Liver (tissue), 9 donors: ENCODE data around the gene DDI1. TPM values are rescaled to one million over a fixed set of nuclear protein-coding genes. Genes with fewer than 3 reads are reported as not detected.

Source experiments
- DNase-seq: peaks from one replicate; pipeline ENCODE4 v3.0.0-alpha.2; 2017; ENCODE audit warnings: low spot score
- H3K27ac ChIP-seq, 2 donors: one replicate each; pipeline ENCODE4 v1.7.0; 2013; ENCODE audit warnings: inconsistent platforms in 2 of 2, low read length in 2 of 2, control low read depth in 1 of 2, low read depth in 1 of 2, mild to moderate bottlenecking in 1 of 2
- H3K27me3 ChIP-seq, 4 donors: one replicate each; pipeline versions ENCODE4 v1.6.1 to v1.7.0; 2013; ENCODE audit warnings: low read length in 3 of 4, inconsistent platforms in 1 of 4, mild to moderate bottlenecking in 1 of 4, moderate library complexity in 1 of 4; ENCODE audit not compliant: control insufficient read depth in 4 of 4, insufficient read depth in 4 of 4
- H3K36me3 ChIP-seq, 4 donors: one replicate each; pipeline versions ENCODE4 v1.6.1 to v1.7.0; 2013; ENCODE audit warnings: low read length in 3 of 4, mild to moderate bottlenecking in 3 of 4, low read depth in 1 of 4, moderate library complexity in 1 of 4; ENCODE audit not compliant: control insufficient read depth in 4 of 4, insufficient read depth in 3 of 4
- H3K4me1 ChIP-seq, 4 donors: one replicate each; pipeline versions ENCODE4 v1.6.1 to v1.7.0; 2013; ENCODE audit warnings: low read length in 3 of 4, mild to moderate bottlenecking in 3 of 4, moderate library complexity in 1 of 4; ENCODE audit not compliant: control insufficient read depth in 4 of 4, insufficient read depth in 4 of 4
- H3K4me3 ChIP-seq, 3 donors: one replicate each; pipeline versions ENCODE4 v1.6.1 to v1.7.0; 2013; ENCODE audit warnings: low read length in 3 of 3, control low read depth in 1 of 3, low read depth in 1 of 3, mild to moderate bottlenecking in 1 of 3
- H3K9ac ChIP-seq, 2 donors: one replicate each; pipeline ENCODE4 v1.7.0; 2013; ENCODE audit warnings: low read length in 2 of 2, mild to moderate bottlenecking in 2 of 2, moderate library complexity in 2 of 2, control low read depth in 1 of 2, low read depth in 1 of 2
- H3K9me3 ChIP-seq, 4 donors: one replicate each; pipeline versions ENCODE4 v1.6.1 to v1.7.0; 2013; ENCODE audit warnings: low read length in 3 of 4; ENCODE audit not compliant: control insufficient read depth in 4 of 4
- ATF3 ChIP-seq: IDR thresholded peaks from 2 replicates; pipeline ENCODE4 v1.6.1; 2016; ENCODE audit warnings: antibody characterized with exemption
- EGR1 ChIP-seq, 2 donors: IDR thresholded peaks; 2 replicates each; pipeline ENCODE4 v1.6.1; 2016 to 2018; ENCODE audit warnings: antibody characterized with exemption in 2 of 2, low read depth in 2 of 2
- FOXA1 ChIP-seq: IDR thresholded peaks from 2 replicates; pipeline ENCODE4 v1.6.1; 2016; ENCODE audit warnings: antibody characterized with exemption
- FOXA2 ChIP-seq: IDR thresholded peaks from 2 replicates; pipeline ENCODE4 v1.6.1; 2016; ENCODE audit warnings: antibody characterized with exemption
- GABPA ChIP-seq, 2 donors: IDR thresholded peaks in 1 of 2; conservative IDR thresholded peaks in 1 of 2; 2 replicates each; pipeline ENCODE4 v1.6.1; 2016; ENCODE audit warnings: antibody characterized with exemption in 2 of 2, mild to moderate bottlenecking in 1 of 2, moderate library complexity in 1 of 2
- HNF4A ChIP-seq, 2 donors: conservative IDR thresholded peaks; 2 replicates each; pipeline ENCODE4 v1.6.1; 2016; ENCODE audit warnings: antibody characterized with exemption in 2 of 2, mild to moderate bottlenecking in 2 of 2
- HNF4G ChIP-seq: IDR thresholded peaks from 2 replicates; pipeline ENCODE4 v1.6.1; 2016; ENCODE audit warnings: antibody characterized with exemption
- JUND ChIP-seq, 2 donors: IDR thresholded peaks; 2 replicates each; pipeline ENCODE4 v1.6.1; 2016; ENCODE audit warnings: antibody characterized with exemption in 2 of 2
- NR2F2 ChIP-seq: IDR thresholded peaks from 2 replicates; pipeline ENCODE4 v1.6.1; 2016; ENCODE audit warnings: antibody characterized with exemption
- RAD21 ChIP-seq, 2 donors: IDR thresholded peaks; 2 replicates each; pipeline ENCODE4 v1.6.1; 2016; ENCODE audit warnings: antibody characterized with exemption in 2 of 2, mild to moderate bottlenecking in 2 of 2
- REST ChIP-seq: IDR thresholded peaks from 2 replicates; pipeline ENCODE4 v1.6.1; 2016; ENCODE audit warnings: antibody characterized with exemption, mild to moderate bottlenecking
- RXRA ChIP-seq, 2 donors: IDR thresholded peaks; 2 replicates each; pipeline ENCODE4 v1.6.1; 2017 to 2018; ENCODE audit warnings: antibody characterized with exemption in 2 of 2, mild to moderate bottlenecking in 1 of 2
- SP1 ChIP-seq: IDR thresholded peaks from 2 replicates; pipeline ENCODE4 v1.6.1; 2018; ENCODE audit warnings: antibody characterized with exemption, mild to moderate bottlenecking
- TAF1 ChIP-seq: conservative IDR thresholded peaks from 2 replicates; pipeline ENCODE4 v1.6.1; 2016; ENCODE audit warnings: antibody characterized with exemption, mild to moderate bottlenecking
- YY1 ChIP-seq: IDR thresholded peaks from 2 replicates; pipeline ENCODE4 v1.6.1; 2016; ENCODE audit warnings: antibody characterized with exemption, mild to moderate bottlenecking
- ZBTB33 ChIP-seq: IDR thresholded peaks from 2 replicates; pipeline ENCODE4 v1.6.1; 2016; ENCODE audit warnings: antibody characterized with exemption
- WGBS: extraction: QIAGEN DNeasy Blood & Tissue Kit; methylation state at CpG from one replicate; pipeline ENCODE4 v1.1.7; 2013; 5-methylcytosine and 5-hydroxymethylcytosine counted together
- polyA plus RNA-seq, 2 donors: library from polyadenylated mRNA; stranded (reverse) in 1 of 2; unstranded in 1 of 2; fragments of 200-250 nt in 1 of 2; fragments of >200 nt in 1 of 2; fragmentation: Nextera tagmentation in 1 of 2; extraction: Ambion mirVana in 1 of 2; gene quantifications; one replicate each; pipeline versions ENCODE4 v1.2.1 to v1.2.3, GENCODE V29; 2013 to 2015
- total RNA-seq, 2 donors: library from RNA; depleted of rRNA; stranded (reverse); fragments of >200 nt; gene quantifications; one replicate each; pipeline ENCODE4 v1.2.3, GENCODE V29; 2014
- donor health status: healthy.
- donor health status: healthy.
- donor health status: healthy.
- donor health status: healthy.
- donor health status: healthy.

Gene DDI1
- total and polyA plus RNA-seq, 4 donors = 0.07 TPM; not detected in 3

- TF ChIP-seq REST = no peak
- TF ChIP-seq RAD21 (IDR thresholded peaks at IDR 0.05) = no peak
- no peak for TF ChIP-seq JUND (IDR thresholded peaks at IDR 0.05)
- TF ChIP-seq ZBTB33 = no peak
- TF ChIP-seq ATF3 = no peak
- TF ChIP-seq YY1 = no peak
- TF ChIP-seq GABPA (IDR thresholded peaks at IDR 0.05 in 1 of 2, conservative IDR thresholded peaks at IDR 0.05 in 1 of 2) = no peak
- no peak for TF ChIP-seq EGR1 (IDR thresholded peaks at IDR 0.05; ENCODE audit: low read depth in 2 of 2)
- TF ChIP-seq HNF4A (conservative IDR thresholded peaks at IDR 0.05) = no peak
- no peak for TF ChIP-seq FOXA1
- no peak for TF ChIP-seq HNF4G
- TF ChIP-seq TAF1 = no peak
- TF ChIP-seq NR2F2 = no peak
- no peak for TF ChIP-seq FOXA2
- Histone ChIP-seq H3K9me3 (no peaks in the 10 kb centered on the region), H3K36me3 (no peaks in the 10 kb centered on the region), H3K27ac (no peak overlapping the region), H3K27me3 (no peaks in the 10 kb centered on the region), H3K4me1 (no peaks in the 10 kb centered on the region), H3K9ac (no peak overlapping the region), H3K4me3 (no peak overlapping the region)
- WGBS = 67% methylated on average over 4 of the region's 4 CpGs
- no peak for DNase-seq
These were observed 15.3 kb downstream of the DDI1 start for GRCh38 chr11:104051778-104052177.

- no peak for DNase-seq
- Histone ChIP-seq H3K4me1 (no peaks in the 10 kb centered on the region), H3K9ac (no peak overlapping the region), H3K4me3 (no peak overlapping the region), H3K27ac (no peak overlapping the region), H3K9me3 (no peaks in the 10 kb centered on the region), H3K27me3 (no peaks in the 10 kb centered on the region), H3K36me3 (no peaks in the 10 kb centered on the region)
- 69% methylated on average over 5 of the region's 5 CpGs for WGBS
- TF ChIP-seq TAF1 (no peak), SP1 (no peak), FOXA2 (no peak), JUND (IDR thresholded peaks at IDR 0.05) (no peak), RXRA (IDR thresholded peaks at IDR 0.05) (no peak), NR2F2 (no peak)
These were observed 17.5 kb downstream of the DDI1 start for GRCh38 chr11:104053743-104054478.
